HG02852 (cell line): Measurements from ENCODE around the gene PPFIBP2.
"Not testable (repeated sequence)": the region's sequence is repeated elsewhere in the genome, so short reads cannot be mapped to it uniquely, and the experiment has no call there.

Source experiments
- ATAC-seq: cut with Tn5 transposase; IDR thresholded peaks from one replicate; pipeline ENCODE4 v1.9.1; 2021; ENCODE audit warnings: mild to moderate bottlenecking, moderate library complexity; ENCODE audit not compliant: unreplicated experiment

PPFIBP2 gene

GRCh38 chr11:7498193-7498592 lies 15.6 kb upstream of the PPFIBP2 start:
- ATAC-seq: no peak

- ATAC-seq: no peak
Measured at GRCh38 chr11:7499081-7499480, 14.7 kb upstream of the PPFIBP2 start.

DNA sequence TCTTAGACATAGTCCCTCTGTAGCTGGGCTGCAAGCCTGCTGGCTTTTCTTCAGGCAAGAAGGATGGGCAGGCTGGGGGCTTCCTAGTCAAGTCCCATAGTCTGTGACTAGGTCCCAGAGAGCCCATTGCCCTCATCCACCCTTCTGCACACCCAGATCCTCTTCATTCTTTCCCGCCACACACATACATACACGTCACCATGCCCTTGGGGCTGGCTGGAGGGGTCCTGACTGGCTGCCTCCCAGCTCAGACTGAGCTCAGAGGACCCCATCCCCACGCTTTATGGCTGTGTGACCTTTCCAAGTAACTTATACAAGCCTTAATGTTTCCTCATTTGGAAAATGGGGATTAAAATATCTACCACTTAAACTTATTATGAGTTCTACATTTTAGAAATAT lies 13.5 kb upstream of the PPFIBP2 start:
- no peak for ATAC-seq

- no peak for ATAC-seq
Measured at GRCh38 chr11:7501251-7501650, 12.5 kb upstream of the PPFIBP2 start.

- ATAC-seq: no peak
Measured at GRCh38 chr11:7501894-7502293, 11.9 kb upstream of the PPFIBP2 start.

DNA sequence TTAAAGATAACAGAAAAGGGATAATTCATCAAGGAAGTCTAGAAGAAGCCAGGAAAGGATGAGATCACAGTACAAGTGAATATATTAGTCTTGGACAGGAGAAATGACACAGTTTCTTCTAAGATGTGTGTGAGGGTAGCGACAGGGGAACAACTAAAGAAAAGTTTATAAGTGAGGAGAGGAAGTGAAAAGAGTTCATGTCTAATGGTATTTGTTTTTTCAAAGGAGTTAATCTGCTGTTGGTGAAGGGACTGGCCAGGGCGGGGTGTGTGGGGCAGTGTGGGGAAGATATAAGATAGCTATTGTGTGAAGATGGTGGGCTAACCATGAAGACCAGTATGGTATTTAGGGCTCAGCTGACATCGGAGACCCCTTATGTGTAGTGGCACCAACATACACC lies 7.6 kb upstream of the PPFIBP2 start:
- ATAC-seq: no peak

GRCh38 chr11:7508087-7508486 lies 5.7 kb upstream of the PPFIBP2 start:
- ATAC-seq: no peak

GRCh38 chr11:7509966-7510365 lies 3.8 kb upstream of the PPFIBP2 start:
- ATAC-seq: no peak

GRCh38 chr11:7511401-7511800 lies 2.4 kb upstream of the PPFIBP2 start:
- ATAC-seq: no peak

DNA sequence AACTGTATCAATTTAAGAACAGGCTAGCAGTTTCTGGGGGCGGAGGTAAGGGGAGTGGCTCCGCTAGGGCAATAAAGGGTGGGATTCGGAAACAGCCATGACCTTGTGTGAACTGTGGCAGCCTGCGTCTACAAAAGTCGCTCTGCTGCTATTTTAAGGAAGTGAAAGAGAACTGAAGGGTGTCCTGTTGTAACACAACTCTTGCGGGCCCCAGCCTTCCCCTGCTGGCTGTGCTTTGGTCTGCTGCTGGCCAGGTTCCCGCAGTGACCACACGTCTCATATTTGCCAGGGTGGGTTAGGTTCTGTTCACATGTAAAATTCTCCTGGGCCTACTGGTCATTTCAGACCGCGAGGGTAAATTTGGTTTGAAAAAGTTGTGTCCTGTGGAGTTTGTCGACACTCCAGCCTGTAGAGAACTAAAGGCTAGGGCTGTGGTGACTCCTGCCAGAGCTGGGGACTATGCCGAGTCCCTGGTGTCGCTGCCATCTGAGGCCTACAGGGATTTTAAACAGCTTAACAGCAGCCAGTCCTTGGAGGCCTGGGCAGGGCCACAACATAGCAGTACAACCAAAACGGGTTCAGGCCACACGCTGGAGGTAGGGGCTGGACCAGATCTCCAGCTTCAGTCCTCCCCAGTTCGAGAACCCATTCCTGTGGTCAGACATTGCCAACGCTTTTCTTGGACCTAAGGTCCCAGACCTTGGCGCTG lies 1.1 kb upstream of the PPFIBP2 start:
- peak; percentile 66 for ATAC-seq

DNA sequence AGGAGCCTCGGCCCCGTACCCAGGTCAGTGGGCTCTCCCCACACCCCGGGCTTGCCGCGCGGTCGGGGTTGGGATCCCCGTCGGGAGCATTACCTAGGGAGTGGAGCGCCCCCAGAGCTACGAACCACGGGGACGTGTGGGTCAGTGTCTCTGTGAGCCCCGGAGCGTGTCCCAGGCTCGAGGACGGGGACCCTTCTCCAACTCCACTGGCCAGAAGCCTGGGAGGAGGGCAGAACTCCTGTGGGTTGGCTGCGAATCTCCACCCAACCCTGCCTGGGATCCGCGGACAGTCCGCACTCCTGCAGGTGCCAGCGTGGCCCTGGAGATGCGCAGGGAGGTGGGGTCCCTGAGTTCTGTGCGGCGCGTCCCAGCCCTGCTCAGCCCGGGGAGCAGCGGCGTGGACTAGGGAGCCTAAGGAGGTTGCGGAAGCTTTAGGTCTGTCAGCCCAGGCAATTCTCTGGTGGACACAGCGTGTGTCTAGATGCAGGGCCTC lies 346 bp downstream of the PPFIBP2 start:
- ATAC-seq: peak; percentile 17

- no peak for ATAC-seq
Measured at GRCh38 chr11:7515447-7515886, 1.7 kb downstream of the PPFIBP2 start.

- ATAC-seq: no peak
Measured at GRCh38 chr11:7516475-7516874, 2.7 kb downstream of the PPFIBP2 start.

- ATAC-seq: not testable (repeated sequence)
Measured at GRCh38 chr11:7517743-7518142, 3.9 kb downstream of the PPFIBP2 start.

- ATAC-seq: no peak
Measured at GRCh38 chr11:7518811-7519562, 5.2 kb downstream of the PPFIBP2 start.

DNA sequence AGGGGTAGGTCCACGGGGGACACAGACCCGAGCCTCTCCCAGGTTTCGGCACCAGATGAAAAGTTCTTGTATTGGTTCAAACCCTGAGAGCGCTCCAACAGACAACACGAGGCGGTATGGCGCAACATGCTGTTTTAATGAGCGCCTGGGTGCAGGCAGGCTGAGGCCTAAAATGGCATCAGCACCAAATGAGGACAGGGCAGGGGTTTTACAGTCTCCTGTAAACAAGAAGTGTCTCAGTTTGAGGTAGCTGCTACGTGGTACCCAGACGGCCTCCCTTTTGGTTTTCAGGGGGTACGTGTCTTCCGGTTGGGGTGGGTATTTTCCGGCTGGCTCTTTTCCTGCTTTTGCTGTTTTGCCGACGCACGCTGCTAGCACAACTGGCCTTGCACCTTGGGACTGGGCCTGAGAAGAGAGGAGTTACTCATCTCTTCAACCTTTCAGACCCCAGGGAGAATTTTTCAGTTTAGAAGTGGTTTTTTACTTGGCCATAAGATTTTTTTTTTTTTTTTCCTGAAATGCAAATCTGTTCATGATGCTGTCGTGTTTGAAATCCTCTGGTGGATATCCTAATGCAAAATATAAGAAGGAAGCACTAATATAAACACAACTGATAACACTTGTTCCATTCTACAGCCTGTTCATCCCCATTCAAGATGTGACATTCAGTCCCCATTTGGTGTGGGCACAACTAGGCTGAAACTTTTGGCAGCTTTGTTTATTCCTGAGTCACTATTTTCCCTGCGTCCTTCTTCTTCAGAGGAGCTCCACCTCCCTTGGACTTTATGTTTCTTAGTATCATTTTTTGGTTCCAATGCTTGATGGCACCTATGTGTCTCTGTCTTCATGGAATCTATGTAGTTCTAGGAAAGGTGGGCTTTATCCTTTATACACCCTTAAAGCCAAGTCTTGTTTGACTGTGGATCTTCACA lies 6.5 kb downstream of the PPFIBP2 start:
- ATAC-seq: peak; percentile 41

- ATAC-seq: peak; percentile 78
Measured at GRCh38 chr11:7520981-7521487, 7.2 kb downstream of the PPFIBP2 start.

DNA sequence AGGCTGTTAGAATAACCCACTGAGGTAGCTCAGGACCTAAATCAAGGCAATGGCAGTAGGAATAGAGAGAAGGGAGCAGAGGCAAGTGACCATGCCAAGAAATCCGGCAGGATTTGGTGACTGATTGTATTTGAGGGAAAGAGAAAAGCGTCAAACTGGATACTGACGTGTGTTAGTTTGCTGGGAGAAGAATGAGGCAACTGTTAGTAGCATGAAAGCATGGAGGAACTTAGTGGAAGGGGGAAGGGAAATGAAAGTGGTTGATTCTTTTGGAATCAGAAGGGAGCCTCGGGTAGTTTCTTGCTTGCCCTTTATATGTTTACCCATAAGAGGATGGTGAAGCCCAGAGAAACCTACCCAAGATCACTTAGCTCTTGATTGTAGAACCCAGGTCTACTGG lies 8.3 kb downstream of the PPFIBP2 start:
- no peak for ATAC-seq

DNA sequence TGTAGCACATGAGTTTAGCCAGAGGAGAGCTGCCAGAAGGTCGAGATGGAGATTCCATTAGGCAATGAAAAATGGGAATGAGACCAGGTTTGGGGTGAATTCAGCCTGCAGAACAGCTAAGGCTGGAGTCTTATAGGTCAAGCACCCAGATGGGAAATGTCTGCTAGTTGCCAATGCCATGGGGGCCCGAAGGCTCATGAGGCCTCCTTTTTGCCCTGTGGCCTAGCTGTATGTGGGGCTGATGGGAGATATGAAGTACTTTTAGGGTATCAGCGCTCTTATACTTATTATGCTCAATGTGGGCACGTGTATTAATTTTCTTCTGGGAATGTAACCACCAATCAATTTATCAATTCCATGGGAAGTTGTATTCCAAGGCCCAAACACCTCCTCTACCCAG lies 8.7 kb downstream of the PPFIBP2 start:
- no peak for ATAC-seq

GRCh38 chr11:7523416-7524210 lies 9.8 kb downstream of the PPFIBP2 start:
- no peak for ATAC-seq
